Measurements from ENCODE around the gene WASF3.

The WASF3 gene

GRCh38 chr13:26517936-26518335, 39.5 kb upstream of the WASF3 start:
- TF ChIP-seq SIN3A (IDR thresholded peaks at IDR 0.05; ENCODE audit: borderline replicate concordance, insufficient read depth, low read length) = no peak

- TF ChIP-seq SIN3A (IDR thresholded peaks at IDR 0.05; ENCODE audit: borderline replicate concordance, insufficient read depth, low read length) (no peak), POLR2AphosphoS5 (IDR thresholded peaks at IDR 0.05; ENCODE audit: low read depth, low read length) (no peak), TAF1 (IDR thresholded peaks at IDR 0.05; ENCODE audit: borderline replicate concordance, insufficient read depth, low read length) (no peak), FOXP2 (optimal IDR thresholded peaks at IDR 0.05; ENCODE audit: borderline replicate concordance, extremely low read depth, extremely low read length, insufficient read depth) (no peak), REST (IDR thresholded peaks at IDR 0.05; ENCODE audit: insufficient read depth in 1 of 2, low read depth in 2 of 2, low read length in 2 of 2) (no peak)
Observed at GRCh38 chr13:26518451-26518959, 39.0 kb upstream of the WASF3 start.

- TF ChIP-seq FOXP2 (optimal IDR thresholded peaks at IDR 0.05; ENCODE audit: borderline replicate concordance, extremely low read depth, extremely low read length, insufficient read depth) (no peak), POLR2AphosphoS5 (IDR thresholded peaks at IDR 0.05; ENCODE audit: low read depth, low read length) (no peak), SIN3A (IDR thresholded peaks at IDR 0.05; ENCODE audit: borderline replicate concordance, insufficient read depth, low read length) (no peak), REST (IDR thresholded peaks at IDR 0.05; ENCODE audit: insufficient read depth in 1 of 2, low read depth in 2 of 2, low read length in 2 of 2) (no peak), TAF1 (IDR thresholded peaks at IDR 0.05; ENCODE audit: borderline replicate concordance, insufficient read depth, low read length) (no peak)
Observed at GRCh38 chr13:26522571-26522970, 34.9 kb upstream of the WASF3 start.

- TF ChIP-seq POLR2AphosphoS5 (IDR thresholded peaks at IDR 0.05; ENCODE audit: low read depth, low read length) (no peak), TAF1 (IDR thresholded peaks at IDR 0.05; ENCODE audit: borderline replicate concordance, insufficient read depth, low read length) (no peak), SIN3A (IDR thresholded peaks at IDR 0.05; ENCODE audit: borderline replicate concordance, insufficient read depth, low read length) (no peak), REST (IDR thresholded peaks at IDR 0.05; ENCODE audit: insufficient read depth in 1 of 2, low read depth in 2 of 2, low read length in 2 of 2) (no peak), FOXP2 (optimal IDR thresholded peaks at IDR 0.05; ENCODE audit: borderline replicate concordance, extremely low read depth, extremely low read length, insufficient read depth) (no peak)
Observed at GRCh38 chr13:26523007-26523406, 34.5 kb upstream of the WASF3 start.

- TF ChIP-seq POLR2AphosphoS5 (IDR thresholded peaks at IDR 0.05; ENCODE audit: low read depth, low read length) (no peak), REST (IDR thresholded peaks at IDR 0.05; ENCODE audit: insufficient read depth in 1 of 2, low read depth in 2 of 2, low read length in 2 of 2) (no peak), SIN3A (IDR thresholded peaks at IDR 0.05; ENCODE audit: borderline replicate concordance, insufficient read depth, low read length) (no peak), FOXP2 (optimal IDR thresholded peaks at IDR 0.05; ENCODE audit: borderline replicate concordance, extremely low read depth, extremely low read length, insufficient read depth) (no peak), TAF1 (IDR thresholded peaks at IDR 0.05; ENCODE audit: borderline replicate concordance, insufficient read depth, low read length) (no peak)
Observed at GRCh38 chr13:26525528-26525927, 32.0 kb upstream of the WASF3 start.
